GM19463 (cell line): ENCODE measurements around the gene GFER.
A peak's percentile ranks its signal among the peaks of the same experiment; 100 is the strongest.
"Not testable (repeated sequence)": the region's sequence is repeated elsewhere in the genome, so short reads cannot be mapped to it uniquely, and the experiment has no call there.

Experiments used
- ATAC-seq: cut with Tn5 transposase; IDR thresholded peaks from one replicate; pipeline ENCODE4 v1.9.1; 2021; ENCODE audit warnings: mild to moderate bottlenecking, moderate library complexity; ENCODE audit not compliant: unreplicated experiment

Gene GFER

DNA sequence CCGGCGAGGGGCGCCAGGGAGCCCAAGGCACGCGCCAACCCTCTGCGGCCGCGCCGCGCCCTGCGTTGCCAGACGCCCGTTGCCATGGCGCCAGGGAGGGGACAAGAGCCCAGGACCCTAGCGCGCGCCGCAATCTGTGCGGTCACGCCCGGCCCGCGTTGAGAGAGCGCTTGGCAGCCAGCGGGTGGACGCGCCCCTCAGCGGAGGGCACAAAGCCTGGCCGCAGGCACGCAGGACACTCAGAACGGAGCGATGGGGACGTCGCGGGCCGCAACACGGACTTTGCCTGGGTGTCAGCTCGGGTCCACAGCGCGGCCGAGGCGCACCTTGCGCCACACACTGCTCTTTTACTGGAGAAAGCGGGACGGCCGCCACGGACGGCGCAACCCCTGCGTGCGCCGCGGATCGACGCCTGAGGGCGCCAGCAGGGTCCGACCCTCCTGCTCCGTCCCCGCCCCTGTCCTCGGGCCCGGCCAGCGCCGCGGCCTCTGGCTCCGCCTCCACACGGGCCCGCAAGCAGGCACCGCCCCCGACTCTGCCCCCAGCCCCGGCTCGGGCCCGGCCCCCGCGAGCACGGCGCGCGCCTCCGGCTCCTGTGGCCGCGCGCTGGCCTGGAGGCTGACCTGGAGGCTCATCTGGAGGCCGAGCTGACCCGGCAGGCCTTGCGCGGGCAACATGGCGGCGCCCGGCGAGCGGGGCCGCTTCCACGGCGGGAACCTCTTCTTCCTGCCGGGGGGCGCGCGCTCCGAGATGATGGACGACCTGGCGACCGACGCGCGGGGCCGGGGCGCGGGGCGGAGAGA, at the start of gene GFER:
Gene GFER (plus strand): TSS at position 650 of the 803 bp plus-strand sequence. CDS start 26 bp downstream, at position 676.
- peak; percentile 82 for ATAC-seq

DNA sequence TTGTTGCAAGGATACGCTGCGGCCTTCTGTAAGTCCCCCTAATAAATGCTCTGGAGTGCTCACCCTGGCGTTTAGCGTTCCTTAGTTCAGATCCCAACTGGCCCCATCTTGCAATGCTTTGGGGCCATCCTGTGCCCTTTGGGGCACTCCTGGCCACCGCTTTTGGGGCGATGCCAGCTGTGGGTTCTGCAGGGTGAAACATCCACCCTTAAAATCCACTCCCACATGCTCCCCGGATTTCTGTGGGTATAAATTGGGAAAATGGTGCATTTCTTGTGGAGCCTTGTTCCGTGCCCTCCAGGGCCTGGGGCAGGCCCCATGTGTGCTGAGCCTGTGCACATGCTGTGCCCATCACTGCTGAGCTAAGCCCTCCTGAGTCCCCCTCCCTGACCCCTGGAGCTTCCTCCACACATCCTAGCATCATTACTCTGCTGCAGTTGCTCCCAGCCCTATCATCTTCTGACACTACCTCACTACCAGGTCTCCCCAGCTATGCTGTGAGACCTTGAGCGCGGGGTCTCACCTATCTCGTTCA, 47.0 kb upstream of the GFER start:
- ATAC-seq: no peak

DNA sequence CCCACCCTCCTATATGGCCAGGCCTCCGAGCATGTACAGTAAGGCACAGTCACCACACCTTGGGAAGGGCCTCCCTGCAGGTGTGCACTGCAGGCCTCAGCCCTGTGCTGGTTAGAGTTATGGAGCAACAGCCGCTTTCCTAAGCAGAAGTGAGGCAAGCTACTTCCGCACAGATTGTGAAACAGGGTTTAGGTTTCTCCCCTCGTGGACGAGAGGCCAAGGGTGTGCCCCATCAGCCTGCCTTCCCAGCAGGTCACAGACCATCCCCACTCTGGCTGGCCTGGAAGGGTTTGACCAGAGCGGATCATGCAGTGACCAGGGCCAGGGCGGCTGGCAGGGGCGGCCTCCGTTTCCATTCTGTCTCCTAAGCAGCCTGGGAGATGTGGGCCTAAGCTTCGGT, 45.7 kb upstream of the GFER start:
- no peak for ATAC-seq

DNA sequence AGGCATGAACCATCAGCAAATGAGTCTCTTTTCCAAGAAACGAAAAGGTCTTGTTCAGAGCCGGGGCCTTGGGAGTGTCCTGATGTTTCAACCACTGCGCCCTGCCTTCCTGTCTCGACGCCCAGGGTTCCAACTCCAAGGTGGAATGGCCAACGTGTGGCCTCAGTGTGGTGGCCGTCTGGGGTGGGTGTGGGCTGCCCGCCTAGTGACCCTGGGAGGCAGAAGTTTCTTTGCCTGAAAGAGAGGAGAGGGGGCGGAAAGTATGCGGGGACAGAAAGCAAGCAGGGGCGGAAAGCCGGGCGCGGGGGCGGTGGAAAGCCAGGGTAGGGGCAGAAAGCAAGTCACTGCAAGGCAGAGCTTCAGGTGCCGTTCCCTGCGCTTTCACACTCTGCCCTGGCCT, 45.1 kb upstream of the GFER start:
- ATAC-seq: no peak

DNA sequence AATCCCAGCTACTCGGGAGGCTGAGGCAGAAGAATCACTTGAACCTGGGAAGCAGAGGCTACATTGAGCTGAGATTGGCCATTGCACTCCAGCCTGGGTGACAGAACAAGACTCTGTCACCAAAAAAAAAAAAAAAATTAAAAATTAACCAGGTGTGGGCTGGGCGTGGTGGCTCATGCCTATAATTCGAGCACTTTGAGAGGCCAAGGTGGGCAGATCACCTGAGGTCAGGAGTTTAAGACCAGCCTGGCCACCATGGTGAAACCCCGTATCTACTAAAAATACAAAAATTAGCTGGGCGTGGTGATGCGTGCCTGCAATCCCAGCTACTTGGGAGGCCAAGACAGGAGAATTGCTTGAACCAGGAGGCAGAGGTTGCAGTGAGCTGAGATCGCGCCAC, 44.2 kb upstream of the GFER start:
- not testable (repeated sequence) for ATAC-seq

DNA sequence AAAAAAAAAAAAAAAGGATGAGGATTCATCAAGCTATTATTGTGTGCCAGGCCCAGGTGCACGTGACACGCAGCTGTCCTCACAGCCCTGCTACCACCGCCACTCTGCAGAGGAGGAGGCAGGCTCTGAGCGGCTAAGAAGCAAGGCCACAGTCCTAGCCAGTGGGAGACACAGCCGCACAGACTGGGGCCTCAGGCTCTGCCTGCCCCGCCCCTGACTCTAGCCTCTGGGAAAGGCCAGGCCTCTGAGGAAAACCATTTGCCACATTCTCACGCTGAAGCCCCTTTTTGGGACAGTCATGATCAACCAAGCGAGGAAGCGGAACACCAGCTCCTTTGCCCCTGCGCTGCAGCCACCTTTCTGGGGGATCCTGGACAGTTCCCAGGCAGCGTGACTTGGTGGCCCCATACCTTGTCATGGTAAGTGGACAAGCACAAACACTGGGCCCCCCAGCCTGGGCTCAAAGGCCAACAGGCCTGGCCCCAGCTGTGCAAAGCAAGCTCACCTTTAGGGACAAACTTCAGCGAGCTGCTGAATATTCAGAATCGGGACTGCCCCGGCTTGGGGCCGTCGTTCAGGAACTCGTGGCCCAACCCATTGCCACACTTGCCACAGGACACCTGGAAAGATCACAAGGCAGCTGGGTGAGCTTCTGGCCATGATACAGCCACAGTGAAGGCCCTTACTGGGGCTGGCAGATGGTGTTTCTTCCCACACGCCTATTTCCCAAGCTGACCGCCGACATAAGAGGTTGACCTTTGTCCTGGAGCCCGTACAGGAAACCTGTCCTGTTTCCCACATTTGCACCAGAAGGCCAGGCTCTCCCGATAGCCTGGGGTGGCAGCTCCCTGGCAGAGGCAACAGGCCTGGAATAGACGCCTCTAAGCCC, 43.5 kb upstream of the GFER start:
- ATAC-seq: no peak

DNA sequence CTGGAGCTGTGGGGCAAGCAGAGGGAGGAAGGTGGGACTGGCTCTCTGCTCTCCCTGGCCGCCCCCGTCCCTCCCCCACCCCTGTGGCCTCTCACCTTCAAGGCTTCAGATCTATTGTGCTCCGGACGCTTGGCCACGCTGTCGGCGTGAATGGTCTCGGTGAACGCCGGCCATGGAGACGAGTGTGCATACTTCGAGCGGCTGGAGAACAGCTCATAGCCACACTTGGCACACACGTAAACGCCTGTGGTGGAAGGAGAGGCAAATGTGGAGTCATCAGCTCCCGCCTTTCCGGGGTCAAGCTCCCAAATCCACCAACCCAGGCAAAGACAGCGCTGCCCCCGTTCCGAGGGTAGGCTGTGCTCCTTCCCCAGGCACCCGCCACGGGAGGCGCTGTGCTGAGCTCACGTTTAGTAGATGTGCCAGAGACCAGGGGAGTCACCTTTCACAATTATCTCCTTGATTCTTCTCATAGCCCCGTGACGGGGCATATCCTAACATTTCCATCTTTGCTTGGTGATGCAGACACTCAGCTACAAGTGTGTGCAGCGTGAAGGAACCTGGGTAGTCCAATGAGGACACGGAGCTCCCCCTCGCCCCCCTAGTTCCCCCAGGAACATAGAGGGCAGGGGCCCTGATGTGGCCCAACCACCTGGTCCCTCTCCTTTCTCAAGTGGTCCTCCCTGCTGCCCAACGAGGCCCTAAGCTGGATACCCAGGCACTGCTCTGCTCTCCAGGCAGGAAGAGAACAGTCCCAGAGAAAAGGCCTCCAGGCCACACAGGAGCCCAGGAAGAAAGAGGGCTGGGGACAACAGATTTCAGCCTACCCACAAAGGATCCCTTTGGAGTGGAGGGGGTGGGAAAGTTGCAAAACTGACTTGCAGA, 42.6 kb upstream of the GFER start:
- no peak for ATAC-seq

DNA sequence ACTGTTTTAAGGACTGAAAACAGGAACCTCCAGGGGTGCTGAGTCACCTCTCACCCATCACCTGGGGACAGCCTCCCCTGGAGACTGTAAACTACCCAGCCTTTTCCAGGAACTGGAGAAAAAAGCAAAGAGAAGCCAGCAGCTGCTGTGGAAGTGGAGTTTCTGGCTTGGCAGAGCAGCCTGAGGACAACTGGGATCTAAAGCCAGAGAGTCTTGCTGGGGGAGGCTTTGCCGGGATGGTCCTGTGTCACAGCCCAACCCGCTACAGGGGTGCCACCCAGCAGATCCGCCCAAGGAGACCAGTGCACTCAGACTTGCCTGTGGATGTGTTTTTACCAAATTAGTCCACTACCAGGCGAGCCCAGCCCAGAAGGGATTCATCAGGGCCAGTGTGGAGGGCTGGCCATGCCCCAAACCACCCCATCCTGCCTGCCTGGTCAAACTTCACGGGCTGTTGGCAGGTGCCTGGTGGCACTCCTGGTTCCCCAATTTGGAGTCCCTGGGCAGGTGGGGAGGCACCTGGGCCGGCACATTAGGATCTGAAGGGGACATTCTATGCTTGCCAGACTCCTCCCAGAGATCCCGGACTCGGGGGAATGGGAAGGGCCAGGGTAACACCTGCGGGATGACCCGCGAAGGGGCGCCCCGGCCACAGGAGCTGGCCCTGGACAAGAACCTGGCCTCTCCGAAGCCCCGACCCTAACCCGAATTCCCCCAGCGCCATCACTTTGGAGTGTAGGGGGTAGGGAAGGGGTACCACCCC, 41.8 kb upstream of the GFER start:
- no peak for ATAC-seq

DNA sequence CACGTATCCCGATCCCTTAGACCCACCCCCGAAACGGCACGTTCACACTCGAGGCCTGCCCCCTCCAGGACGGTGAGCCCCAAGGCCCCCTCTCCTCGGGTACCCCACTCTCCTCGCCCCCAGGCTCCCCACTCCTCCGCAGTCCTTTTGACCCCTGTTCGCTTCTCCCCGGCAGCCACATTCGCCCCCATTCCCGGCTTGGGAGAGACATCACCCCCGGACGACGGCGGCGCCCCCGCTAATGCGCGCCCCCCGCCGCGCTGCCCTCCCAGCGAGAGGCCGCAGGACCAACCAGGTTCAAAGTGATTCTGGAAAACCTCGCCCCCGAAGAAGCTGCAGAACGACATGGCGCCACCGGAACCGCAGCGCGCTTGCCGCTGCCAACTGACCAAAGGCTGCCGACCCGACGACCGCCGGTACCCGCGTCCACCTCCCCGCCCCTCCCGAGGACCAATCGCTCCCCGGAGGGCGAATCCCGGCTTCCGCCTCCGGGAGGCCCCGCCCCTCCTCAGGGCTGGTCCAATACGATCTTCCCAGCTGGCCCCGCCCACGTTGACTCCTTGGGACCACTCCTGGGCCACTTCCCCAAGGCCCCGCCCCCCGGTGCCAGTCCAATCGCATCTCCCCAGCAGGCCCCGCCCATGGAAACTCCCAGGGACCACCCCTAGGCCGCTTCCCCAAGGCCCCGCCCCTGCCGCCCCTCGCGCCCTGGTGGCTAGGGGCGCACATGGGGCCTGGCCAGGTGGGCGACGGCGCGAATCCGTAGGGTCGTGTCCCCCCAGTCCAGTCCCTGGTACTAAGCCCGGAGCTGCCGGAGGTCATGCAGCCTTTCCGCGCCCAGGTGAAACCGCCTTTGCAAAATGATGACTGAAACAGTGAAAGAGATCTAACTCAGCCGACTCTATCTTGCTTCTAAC, 40.9 kb upstream of the GFER start, which contains the start of gene MSRB1:
Gene MSRB1 (minus strand): TSS at position 390 of the 917 bp plus-strand sequence. CDS start 43 bp downstream, at position 347.
- peak; percentile 93 for ATAC-seq

DNA sequence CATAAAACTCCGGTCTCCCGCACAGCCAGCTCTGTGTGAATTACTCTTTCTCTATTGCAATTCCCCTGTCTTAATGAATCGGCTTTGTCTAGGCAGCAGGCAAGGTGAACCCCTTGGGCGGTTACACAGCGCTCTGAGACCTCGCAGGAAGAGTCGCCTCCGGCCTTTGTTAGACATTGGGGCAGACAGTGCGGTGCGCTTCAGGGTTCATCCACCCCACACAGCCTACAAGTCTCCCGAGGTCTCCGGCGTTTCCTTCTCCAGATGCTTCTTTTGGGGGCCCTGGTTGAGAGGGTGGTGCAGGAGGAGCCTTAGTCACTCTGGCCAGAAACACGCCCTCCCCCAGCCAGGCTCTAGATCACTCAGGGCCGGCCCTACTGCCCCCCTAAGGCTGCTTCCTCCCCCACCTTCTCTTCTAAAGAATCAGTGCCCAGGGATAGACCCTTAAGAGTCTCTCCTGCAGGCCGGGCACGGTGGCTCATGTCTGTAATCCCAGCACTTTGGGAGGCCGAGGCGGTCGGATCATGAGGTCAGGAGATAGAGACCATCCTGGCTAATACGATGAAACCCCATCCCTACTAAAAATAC, 39.3 kb upstream of the GFER start:
- no peak for ATAC-seq

DNA sequence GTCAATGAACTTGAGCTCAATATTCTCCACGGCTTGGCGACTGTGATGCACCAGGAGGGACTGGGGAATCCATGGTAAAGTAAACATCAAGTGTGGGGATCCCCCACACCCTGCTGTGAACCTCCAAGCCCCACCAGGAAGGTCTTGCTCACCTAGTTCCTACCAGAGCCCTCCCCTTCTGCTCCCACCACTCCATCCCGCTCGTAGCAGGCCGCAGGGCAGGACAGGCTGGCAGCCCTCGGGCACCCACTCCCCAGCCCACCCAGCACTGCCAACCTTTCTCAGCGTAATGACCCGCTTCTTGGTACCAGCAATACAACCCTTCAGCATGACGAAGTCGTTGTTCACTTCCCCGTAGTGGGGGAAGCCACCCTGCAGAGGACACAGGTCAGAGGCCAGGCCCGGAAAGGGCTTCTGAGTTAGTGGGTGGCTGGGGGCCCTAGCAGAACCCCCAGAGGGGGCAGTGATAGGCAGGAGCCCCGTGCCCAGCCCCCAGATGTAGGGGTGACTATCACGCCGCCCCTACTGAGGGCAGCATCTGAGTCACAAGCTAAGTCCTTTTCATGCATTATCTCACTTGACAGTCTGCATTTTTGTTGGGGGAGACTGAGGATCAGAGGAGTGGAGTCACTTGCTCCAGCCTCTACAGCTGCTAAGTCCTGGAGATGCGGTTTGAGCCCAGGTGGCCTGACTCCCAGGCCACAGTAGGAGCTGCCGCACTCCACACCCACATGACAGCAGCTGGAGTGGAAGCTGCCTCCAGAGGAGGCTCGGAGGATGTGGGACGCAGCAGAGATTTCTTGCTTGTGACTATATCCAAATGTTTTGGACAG, 38.2 kb upstream of the GFER start:
- ATAC-seq: no peak

DNA sequence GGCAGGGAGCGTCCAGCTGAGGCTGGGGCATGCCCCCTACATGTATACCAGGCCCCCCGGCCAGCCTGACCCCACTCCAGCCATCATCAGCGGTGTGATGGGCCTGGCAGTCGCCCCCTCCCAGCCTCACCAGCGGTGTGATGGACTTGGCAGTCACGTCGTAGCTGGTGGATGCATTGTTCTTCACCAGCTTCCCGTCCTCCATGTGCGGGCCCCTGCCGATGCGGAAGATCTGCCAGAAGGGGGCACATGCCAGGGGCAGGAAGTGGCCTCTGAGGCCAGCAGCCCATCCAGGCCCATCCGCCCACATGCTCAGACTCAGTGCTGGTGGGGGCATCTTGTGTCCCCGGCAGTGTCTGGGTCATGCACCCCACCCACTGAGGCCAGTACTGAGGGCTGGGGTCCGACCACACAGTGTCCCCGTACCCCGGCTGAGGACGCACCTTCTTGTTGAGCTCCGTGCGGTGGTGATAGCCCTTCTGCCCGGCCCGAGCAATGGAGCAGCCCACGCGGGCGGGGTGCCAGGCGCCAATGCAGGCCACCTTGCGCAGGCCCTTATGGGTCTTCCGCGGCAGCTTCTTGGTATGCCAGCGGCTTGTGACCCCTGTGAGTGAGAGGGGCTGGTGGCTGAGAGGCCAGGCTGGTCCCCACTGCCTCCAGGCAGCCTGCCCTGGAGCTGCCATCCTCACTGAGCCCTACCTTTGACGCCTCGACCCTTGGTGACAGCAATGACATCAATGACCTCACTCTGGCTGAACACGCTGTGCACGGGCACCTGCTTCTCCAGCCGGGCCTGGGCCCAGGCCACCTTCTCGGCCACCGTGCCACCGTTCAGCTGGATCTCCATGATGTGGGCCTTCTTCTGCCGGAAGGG, 37.3 kb upstream of the GFER start:
- ATAC-seq: no peak

DNA sequence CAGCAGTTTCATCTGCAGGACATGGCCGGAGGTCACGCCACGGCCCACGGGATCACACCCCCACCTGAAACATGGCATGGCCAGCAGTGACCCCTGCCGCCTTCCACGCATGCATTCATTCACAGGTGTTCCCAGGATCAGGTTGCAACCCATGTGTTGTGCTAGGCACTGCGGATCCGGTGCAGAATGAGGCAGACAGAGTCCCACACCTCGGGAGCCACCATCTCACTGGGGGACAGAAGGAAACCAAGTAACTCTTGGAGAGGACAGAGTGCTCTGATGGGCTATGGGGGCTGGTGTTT, 36.7 kb upstream of the GFER start:
- ATAC-seq: no peak

DNA sequence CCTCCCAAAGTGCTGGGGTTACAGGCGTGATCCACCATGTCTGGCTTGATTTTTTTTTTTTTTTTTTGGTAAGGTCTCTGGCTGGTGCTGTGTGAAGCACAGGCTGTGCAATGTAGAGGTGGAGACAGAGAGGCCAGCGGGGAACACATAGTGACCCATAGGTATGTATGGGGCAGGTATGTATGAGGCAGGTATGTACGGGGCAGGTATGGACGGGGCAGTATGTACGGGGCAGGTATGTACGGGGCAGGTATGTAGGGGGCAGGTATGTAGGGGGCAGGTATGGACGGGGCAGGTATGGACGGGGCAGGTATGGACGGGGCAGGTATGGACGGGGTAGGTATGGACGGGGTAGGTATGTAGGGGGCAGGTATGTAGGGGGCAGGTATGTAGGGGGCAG, 34.5 kb upstream of the GFER start:
- ATAC-seq: no peak

DNA sequence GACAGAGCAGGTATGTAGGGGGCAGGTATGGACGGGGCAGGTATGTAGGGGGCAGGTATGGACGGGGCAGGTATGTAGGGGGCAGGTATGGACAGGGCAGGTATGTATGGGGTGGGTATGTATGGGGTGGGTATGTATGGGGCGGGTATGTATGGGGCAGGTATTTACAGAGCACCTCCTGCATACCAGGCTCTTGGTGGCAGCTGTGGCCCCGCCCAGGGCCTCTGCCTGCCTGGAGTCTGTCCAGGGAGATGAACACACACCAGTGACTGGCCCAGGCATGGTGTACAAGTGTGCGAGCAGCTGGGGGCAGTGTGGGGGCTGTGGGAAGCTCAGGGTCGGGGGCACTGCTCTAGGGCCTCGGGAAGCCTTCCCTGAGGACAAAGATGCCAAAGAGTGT, 33.9 kb upstream of the GFER start:
- ATAC-seq: no peak

DNA sequence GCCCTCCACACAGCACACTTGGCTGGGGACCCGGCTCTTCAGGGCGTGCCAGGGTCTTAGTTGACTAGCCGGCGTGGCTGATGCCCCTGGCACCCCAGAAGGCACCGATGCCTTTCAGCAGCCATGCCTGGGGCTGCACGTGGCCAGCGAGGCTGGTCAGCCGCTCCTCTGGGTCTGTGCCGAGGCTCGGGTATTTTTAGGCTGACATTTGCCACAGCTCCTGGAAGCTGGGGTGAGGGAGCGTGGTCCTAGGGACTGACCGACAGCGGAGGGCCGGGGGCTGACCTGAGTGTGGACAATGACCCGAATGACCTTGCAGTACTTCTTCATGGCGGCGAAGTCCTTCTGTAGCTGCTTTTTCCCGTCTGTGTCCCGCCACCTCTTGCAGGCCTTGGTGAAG, 33.4 kb upstream of the GFER start:
- no peak for ATAC-seq

DNA sequence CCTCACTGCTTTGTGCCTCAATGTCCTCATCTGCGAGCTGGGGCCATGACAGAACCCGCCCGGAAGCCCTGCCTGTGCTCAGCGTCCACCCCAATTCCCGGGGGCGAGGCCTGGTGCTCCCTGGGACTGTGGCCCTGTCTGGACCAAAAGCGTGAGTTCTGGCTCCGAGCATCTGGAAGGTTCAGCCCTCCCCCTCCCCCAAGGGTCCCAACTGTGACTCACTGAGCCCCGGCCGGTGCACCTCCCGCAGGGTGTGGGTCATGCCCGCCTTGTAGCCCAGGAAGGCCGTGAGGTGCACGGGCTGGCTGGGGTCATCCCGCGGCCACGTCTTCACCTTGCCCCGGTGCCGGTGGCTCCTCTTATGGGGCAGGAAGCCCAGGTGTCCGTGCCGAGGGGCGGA, 30.3 kb upstream of the GFER start:
- ATAC-seq: no peak
